Fibroblast of villous mesenchyme (primary cell): Measurements from ENCODE around the gene TBC1D23. TPM values are rescaled to one million over a fixed set of nuclear protein-coding genes. Genes with fewer than 3 reads are reported as not detected.

Experiments used
- DNase-seq: peaks from one replicate; pipeline ENCODE4 v3.0.0-alpha.2; 2010; ENCODE audit warnings: low read depth
- H3K4me3 ChIP-seq: 2 replicates; pipeline ENCODE4 v1.5.1; 2011; ENCODE audit warnings: low read depth, mild to moderate bottlenecking, low read length
- CTCF ChIP-seq: IDR thresholded peaks from 2 replicates; pipeline ENCODE4 v1.5.1; 2012; ENCODE audit warnings: low read depth, mild to moderate bottlenecking, low read length; ENCODE audit not compliant: insufficient read depth
- total RNA-seq: library from RNA; depleted of rRNA; stranded (reverse); fragments of >200 nt; gene quantifications from 2 replicates; pipeline ENCODE4 v1.2.3, GENCODE V29; 2012

Gene TBC1D23
- total RNA-seq, 1 donor, result 90.2 TPM

- no peak for TF ChIP-seq CTCF
- no peak overlapping the region for H3K4me3 ChIP-seq
- peak; percentile 18 for DNase-seq
Observed at GRCh38 chr3:100354850-100355249, 94.1 kb downstream of the TBC1D23 start.

DNA sequence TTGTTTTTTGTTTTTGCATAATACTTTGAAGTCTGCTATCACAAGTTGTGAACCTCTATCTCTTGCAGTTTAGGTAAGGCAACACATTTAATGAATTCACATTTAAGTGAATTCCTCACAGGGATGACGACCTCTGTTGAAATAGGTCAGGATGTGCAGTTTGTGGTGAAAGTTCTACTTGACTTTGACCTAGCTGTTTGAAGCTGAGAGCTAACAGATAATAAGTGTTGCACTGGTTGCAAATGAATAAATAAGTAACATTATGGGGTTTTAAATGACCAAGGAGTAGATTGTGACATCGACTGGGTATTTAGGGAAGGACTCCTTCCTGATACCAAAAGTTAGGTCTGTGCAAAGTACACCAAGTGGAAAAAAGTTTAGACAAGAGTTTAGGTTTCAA is 97.6 kb downstream of the TBC1D23 start:
- DNase-seq, result peak; percentile 55
- H3K4me3 ChIP-seq, result no peak overlapping the region
- TF ChIP-seq CTCF, result no peak

DNA sequence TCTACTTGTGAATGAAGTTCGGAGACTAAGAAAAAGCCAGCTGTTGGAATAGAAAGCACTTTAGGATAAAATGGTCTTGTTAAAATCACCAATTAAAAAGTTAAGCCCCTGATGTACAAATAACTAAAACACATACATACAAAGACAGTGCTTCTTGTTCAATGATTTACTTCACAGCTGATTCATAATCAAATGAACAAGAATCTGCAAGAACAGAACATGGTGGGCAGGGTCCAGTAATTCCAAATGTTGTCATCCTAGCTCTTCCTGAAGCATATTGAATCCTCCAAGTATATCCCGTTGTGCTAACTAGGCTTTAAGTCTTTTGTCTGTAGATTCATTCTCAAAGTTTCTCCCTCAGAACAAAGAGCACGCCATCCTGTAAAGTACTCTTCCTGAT is 98.2 kb downstream of the TBC1D23 start:
- TF ChIP-seq CTCF, result no peak
- no peak overlapping the region for H3K4me3 ChIP-seq
- no peak for DNase-seq

- TF ChIP-seq CTCF, result no peak
- DNase-seq, result no peak
- no peak overlapping the region for H3K4me3 ChIP-seq
Observed at GRCh38 chr3:100360757-100361496, 100.1 kb downstream of the TBC1D23 start.

DNA sequence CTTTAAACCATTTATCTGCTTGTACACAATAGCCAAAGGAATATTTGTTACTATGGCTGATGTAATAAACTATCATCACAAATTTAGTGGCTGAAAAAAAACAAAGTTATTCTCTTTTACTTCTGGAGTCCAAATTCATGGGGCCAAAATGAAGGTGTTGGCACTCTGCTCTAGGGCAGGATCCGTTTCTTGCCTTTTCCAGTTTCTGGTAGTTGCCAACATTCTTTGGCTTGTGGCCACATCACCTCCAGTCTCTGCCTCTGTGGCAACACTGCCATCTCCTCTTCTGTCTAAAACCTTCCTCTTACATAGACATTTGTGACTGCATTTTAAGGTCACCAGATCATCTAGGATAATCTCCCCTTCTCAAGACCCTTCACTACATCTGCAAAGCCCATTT is 101.1 kb downstream of the TBC1D23 start:
- H3K4me3 ChIP-seq, result no peak overlapping the region
- DNase-seq, result no peak
- no peak for TF ChIP-seq CTCF

DNA sequence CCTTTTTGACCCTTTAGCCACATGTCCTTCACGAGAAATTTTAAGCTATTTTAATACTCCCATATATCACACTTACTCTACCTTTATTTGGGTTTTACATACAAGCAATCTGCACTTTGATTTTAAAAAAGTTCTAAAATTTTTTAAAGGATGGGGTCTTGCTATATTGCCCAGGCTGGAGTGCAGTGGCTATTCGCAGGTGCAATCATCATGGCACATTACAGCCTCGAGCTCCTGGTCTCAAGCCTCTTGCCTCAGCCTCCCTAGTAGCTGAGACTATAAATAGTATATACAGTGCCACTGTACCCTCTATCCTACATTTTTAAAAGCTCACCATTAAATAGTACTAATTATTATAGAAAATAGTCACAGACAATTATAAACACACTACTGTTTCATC is 103.6 kb downstream of the TBC1D23 start:
- no peak for DNase-seq
- no peak for TF ChIP-seq CTCF
- H3K4me3 ChIP-seq, result no peak overlapping the region

GRCh38 chr3:100366424-100366823 is 105.6 kb downstream of the TBC1D23 start:
- no peak overlapping the region for H3K4me3 ChIP-seq
- TF ChIP-seq CTCF, result no peak
- DNase-seq, result no peak
